SK-N-MC (cell line): ENCODE measurements around the gene PLAGL1.

Experiments used
- EZH2 ChIP-seq: fragments of 200-600 bp; sonication (generic); IDR thresholded peaks from one replicate; pipeline ENCODE4 v1.6.1; 2017; ENCODE audit warnings: antibody characterized with exemption
- FOXP2 ChIP-seq: optimal IDR thresholded peaks from 2 replicates; pipeline ENCODE3; 2011; ENCODE audit warnings: mild to moderate bottlenecking, moderate library complexity; ENCODE audit not compliant: insufficient read depth; ENCODE audit errors: extremely low read length, control extremely low read depth
- POLR2AphosphoS5 ChIP-seq: IDR thresholded peaks from 2 replicates; pipeline ENCODE4 v1.6.1; 2012; ENCODE audit warnings: mild to moderate bottlenecking, low read depth, low read length, borderline replicate concordance

- TF ChIP-seq EZH2 (no peak), POLR2AphosphoS5 (no peak), FOXP2 (no peak)
These were observed 25.1 kb downstream of the PLAGL1 start for GRCh38 chr6:143982968-143983367.
